Mesothelial cell of epicardium (in vitro differentiated cells): Measurements from ENCODE around the gene LIPG. TPM values are rescaled to one million over a fixed set of nuclear protein-coding genes. Genes with fewer than 3 reads are reported as not detected.

Experiments
- DNase-seq, 2 experiments: peaks; one replicate each; pipeline ENCODE4 v3.0.0; 2021; ENCODE audit warnings: low spot score in 2 of 2; ENCODE audit not compliant: unreplicated experiment in 2 of 2
- H3K27ac Mint-ChIP-seq: 2 replicates; pipeline ENCODE4 v1.8.0; 2021; ENCODE audit warnings: mixed read lengths
- H3K27me3 Mint-ChIP-seq: 2 replicates; pipeline ENCODE4 v1.8.0; 2021; ENCODE audit warnings: low read depth, mixed read lengths
- H3K36me3 Mint-ChIP-seq: 2 replicates; pipeline ENCODE4 v1.8.0; 2021; ENCODE audit warnings: mixed read lengths
- H3K4me1 Mint-ChIP-seq: 2 replicates; pipeline ENCODE4 v1.8.0; 2021; ENCODE audit warnings: mixed read lengths
- H3K4me3 Mint-ChIP-seq: 2 replicates; pipeline ENCODE4 v1.8.0; 2021; ENCODE audit warnings: mild to moderate bottlenecking, moderate library complexity, mixed read lengths
- H3K9me3 Mint-ChIP-seq: 2 replicates; pipeline ENCODE4 v1.8.0; 2021; ENCODE audit warnings: mixed read lengths
- total RNA-seq: library from RNA; stranded (reverse); gene quantifications from 3 replicates; pipeline ENCODE4 v1.2.1, GENCODE V29; 2021
- TF ChIP-seq, protein P1 (sequence below): fragments of 200-600 bp; sonication (generic); IDR thresholded peaks from one replicate; pipeline ENCODE4 v1.5.0; 2021; ENCODE audit warnings: antibody characterized with exemption; ENCODE audit not compliant: unreplicated experiment

LIPG gene
- total RNA-seq, 1 donor from 2014 or later = 26.0 TPM

- no peak for DNase-seq
- no peaks in the 10 kb centered on the region for H3K36me3 Mint-ChIP-seq
- TF ChIP-seq, protein P1, sequence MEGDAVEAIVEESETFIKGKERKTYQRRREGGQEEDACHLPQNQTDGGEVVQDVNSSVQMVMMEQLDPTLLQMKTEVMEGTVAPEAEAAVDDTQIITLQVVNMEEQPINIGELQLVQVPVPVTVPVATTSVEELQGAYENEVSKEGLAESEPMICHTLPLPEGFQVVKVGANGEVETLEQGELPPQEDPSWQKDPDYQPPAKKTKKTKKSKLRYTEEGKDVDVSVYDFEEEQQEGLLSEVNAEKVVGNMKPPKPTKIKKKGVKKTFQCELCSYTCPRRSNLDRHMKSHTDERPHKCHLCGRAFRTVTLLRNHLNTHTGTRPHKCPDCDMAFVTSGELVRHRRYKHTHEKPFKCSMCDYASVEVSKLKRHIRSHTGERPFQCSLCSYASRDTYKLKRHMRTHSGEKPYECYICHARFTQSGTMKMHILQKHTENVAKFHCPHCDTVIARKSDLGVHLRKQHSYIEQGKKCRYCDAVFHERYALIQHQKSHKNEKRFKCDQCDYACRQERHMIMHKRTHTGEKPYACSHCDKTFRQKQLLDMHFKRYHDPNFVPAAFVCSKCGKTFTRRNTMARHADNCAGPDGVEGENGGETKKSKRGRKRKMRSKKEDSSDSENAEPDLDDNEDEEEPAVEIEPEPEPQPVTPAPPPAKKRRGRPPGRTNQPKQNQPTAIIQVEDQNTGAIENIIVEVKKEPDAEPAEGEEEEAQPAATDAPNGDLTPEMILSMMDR = no peak
- no peaks in the 10 kb centered on the region for H3K27me3 Mint-ChIP-seq
- H3K4me1 Mint-ChIP-seq = no peaks in the 10 kb centered on the region
- H3K4me3 Mint-ChIP-seq = no peak overlapping the region
- H3K9me3 Mint-ChIP-seq = peaks cover 5% of the 10 kb centered on the region
- H3K27ac Mint-ChIP-seq = no peak overlapping the region
Measured at GRCh38 chr18:49638891-49639557, 77.2 kb downstream of the LIPG start.

DNA sequence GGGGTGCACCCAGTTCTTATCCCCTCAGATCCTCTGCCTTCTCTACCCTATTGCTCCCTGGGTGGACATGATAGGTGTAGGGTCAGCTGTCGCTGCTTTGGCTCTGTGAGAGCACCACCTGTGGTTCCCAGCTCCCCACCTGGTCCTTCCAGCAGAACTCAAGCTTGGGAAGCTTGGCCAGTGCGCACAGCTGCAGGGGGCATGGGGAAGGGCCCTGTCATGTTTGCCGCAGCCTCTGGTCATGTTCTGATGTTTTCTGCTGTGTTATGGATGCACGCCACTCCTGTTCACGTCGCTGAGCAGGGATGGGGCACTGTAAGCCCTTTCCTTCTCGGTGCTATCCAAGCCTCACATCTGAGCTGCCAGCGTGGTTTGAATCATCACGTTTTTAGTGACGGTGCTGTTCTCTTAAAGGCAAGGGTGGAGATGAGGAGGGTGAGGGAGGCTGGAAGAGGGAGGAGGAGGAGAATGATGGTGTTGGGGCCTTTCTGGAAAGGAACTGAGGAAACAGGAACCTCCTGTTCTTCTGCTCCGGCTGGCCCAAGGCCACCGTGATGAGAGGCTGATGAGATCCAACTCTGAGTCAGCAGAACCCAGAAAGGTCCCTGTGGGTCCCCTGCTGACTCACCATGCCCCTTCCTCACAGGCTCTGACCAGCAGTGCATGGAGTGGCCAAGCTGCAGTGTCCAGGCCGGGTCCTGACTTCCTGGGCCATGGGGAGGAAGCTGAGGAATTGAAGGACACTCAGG lies 78.0 kb downstream of the LIPG start:
- Mint-ChIP-seq H3K4me3 (no peak overlapping the region), H3K4me1 (no peaks in the 10 kb centered on the region), H3K9me3 (peaks cover 5% of the 10 kb centered on the region), H3K27me3 (no peaks in the 10 kb centered on the region), H3K27ac (no peak overlapping the region), H3K36me3 (no peaks in the 10 kb centered on the region)
- TF ChIP-seq, protein P1 = no peak
- no peak for DNase-seq

DNA sequence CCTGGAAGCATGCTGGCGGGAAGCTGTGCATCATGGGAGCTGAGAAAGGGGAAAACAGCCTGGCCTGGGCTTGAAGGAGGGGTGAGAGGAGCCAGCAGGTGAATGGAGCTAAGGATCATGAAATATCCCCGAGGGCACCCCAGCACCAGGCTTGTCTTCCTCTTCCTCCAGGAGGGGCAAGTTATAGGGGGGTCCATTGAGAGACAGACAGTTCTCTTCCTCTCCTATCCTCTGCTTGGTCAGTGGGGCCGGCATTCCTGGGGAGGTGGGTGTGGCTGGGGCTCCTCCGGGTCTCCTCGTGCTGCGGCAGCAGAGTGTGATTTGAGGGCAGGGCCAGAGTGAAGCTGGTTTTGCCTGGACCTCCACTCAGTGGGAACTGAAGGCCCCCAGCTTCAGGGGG lies 78.9 kb downstream of the LIPG start:
- DNase-seq = no peak
- no peak overlapping the region for H3K27ac Mint-ChIP-seq
- H3K4me3 Mint-ChIP-seq = no peak overlapping the region
- peaks cover 5% of the 10 kb centered on the region for H3K9me3 Mint-ChIP-seq
- no peaks in the 10 kb centered on the region for H3K27me3 Mint-ChIP-seq
- H3K36me3 Mint-ChIP-seq = no peaks in the 10 kb centered on the region
- TF ChIP-seq, protein P1 = no peak
- no peaks in the 10 kb centered on the region for H3K4me1 Mint-ChIP-seq

GRCh38 chr18:49645196-49645595 lies 83.3 kb downstream of the LIPG start:
- H3K9me3 Mint-ChIP-seq = no peaks in the 10 kb centered on the region
- no peak overlapping the region for H3K4me3 Mint-ChIP-seq
- H3K27me3 Mint-ChIP-seq = peaks cover 2% of the 10 kb centered on the region
- no peak for DNase-seq
- peaks cover 7% of the 10 kb centered on the region for H3K4me1 Mint-ChIP-seq
- TF ChIP-seq, protein P1 = no peak
- no peaks in the 10 kb centered on the region for H3K36me3 Mint-ChIP-seq
- no peak overlapping the region for H3K27ac Mint-ChIP-seq

DNA sequence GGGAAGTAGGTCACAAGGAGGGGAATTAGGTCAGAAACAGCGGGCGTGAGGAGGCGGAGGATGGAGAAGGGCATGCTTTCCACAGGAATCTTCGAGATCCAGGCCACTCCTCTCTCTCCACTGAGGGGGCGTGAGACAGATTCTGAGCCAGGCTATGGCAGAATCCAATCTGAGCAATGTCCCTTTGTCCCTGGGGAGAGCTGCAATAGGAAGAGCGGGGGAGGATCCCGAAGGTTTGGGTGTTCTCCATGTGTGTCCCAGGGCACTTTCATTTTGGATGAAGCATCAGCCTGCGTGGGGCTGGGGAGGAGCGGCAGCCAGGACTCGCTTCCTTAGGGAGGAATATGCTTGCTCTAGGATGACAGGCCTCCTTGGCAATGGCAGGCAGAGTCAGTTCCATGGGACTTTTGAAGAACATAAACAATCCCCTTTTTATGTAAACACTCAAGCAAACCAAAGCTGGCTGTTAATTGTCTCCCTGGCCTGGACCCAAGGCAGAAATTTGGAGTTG lies 84.0 kb downstream of the LIPG start:
- Mint-ChIP-seq H3K36me3 (no peaks in the 10 kb centered on the region), H3K27ac (no peak overlapping the region), H3K4me1 (peaks cover 7% of the 10 kb centered on the region), H3K9me3 (no peaks in the 10 kb centered on the region), H3K27me3 (peaks cover 2% of the 10 kb centered on the region), H3K4me3 (no peak overlapping the region)
- no peak for DNase-seq
- TF ChIP-seq, protein P1 = no peak
